Subcutaneous abdominal adipose tissue (tissue), 5 donors: ENCODE results near the gene OCA2.
"Not testable (repeated sequence)": the region's sequence is repeated elsewhere in the genome, so short reads cannot be mapped to it uniquely, and the experiment has no call there.

ENCODE experiments used
- H3K27ac ChIP-seq: one replicate; pipeline ENCODE4 v1.7.0; 2013; ENCODE audit warnings: low read depth, mild to moderate bottlenecking, inconsistent platforms, low read length, moderate library complexity
- H3K27me3 ChIP-seq, 5 donors: one replicate each; pipeline ENCODE4 v1.7.0; 2013; ENCODE audit warnings: low read length in 5 of 5, inconsistent platforms in 1 of 5; ENCODE audit not compliant: control insufficient read depth in 5 of 5, insufficient read depth in 4 of 5
- H3K36me3 ChIP-seq, 5 donors: one replicate each; pipeline ENCODE4 v1.7.0; 2013; ENCODE audit warnings: low read length in 5 of 5; ENCODE audit not compliant: control insufficient read depth in 5 of 5, insufficient read depth in 5 of 5
- H3K4me1 ChIP-seq, 5 donors: one replicate each; pipeline ENCODE4 v1.7.0; 2013; ENCODE audit warnings: low read length in 5 of 5, mild to moderate bottlenecking in 3 of 5, moderate library complexity in 1 of 5; ENCODE audit not compliant: control insufficient read depth in 5 of 5, insufficient read depth in 5 of 5
- H3K4me3 ChIP-seq, 5 donors: one replicate each; pipeline ENCODE4 v1.7.0; 2013; ENCODE audit warnings: low read length in 5 of 5, low read depth in 1 of 5
- H3K9ac ChIP-seq, 5 donors: one replicate each; pipeline ENCODE4 v1.7.0; 2013; ENCODE audit warnings: low read length in 5 of 5, mild to moderate bottlenecking in 4 of 5, moderate library complexity in 3 of 5
- H3K9me3 ChIP-seq, 5 donors: one replicate each; pipeline ENCODE4 v1.7.0; 2013; ENCODE audit warnings: low read length in 5 of 5; ENCODE audit not compliant: control insufficient read depth in 5 of 5
- donor health status: healthy.
- donor health status: healthy.
- donor health status: healthy.
- donor health status: healthy.
- donor health status: healthy.

Gene OCA2

GRCh38 chr15:27850981-27851857, 247.9 kb downstream of the OCA2 start:
- no peak overlapping the region for H3K9ac ChIP-seq
- H3K27ac ChIP-seq, result no peak overlapping the region
- H3K36me3 ChIP-seq, result no peaks in the 10 kb centered on the region
- H3K9me3 ChIP-seq, result peaks cover 0 to 45% (median 27%) of the 10 kb centered on the region in 5 donors
- no peaks in the 10 kb centered on the region for H3K27me3 ChIP-seq
- H3K4me1 ChIP-seq, result no peaks in the 10 kb centered on the region
- H3K4me3 ChIP-seq, result no peak overlapping the region

GRCh38 chr15:27850050-27850449, 249.1 kb downstream of the OCA2 start:
- Histone ChIP-seq H3K27ac (no peak overlapping the region), H3K9ac (no peak overlapping the region), H3K36me3 (no peaks in the 10 kb centered on the region), H3K27me3 (no peaks in the 10 kb centered on the region), H3K4me1 (no peaks in the 10 kb centered on the region), H3K9me3 (peaks cover 0 to 34% (median 24%) of the 10 kb centered on the region in 5 donors), H3K4me3 (no peak overlapping the region)

- not testable (repeated sequence) for H3K4me1 ChIP-seq, H3K27me3 ChIP-seq, H3K36me3 ChIP-seq, H3K27ac ChIP-seq, H3K9ac ChIP-seq, H3K4me3 ChIP-seq
- H3K9me3 ChIP-seq, result peaks cover 0 to 33% (median 20%) of the 10 kb centered on the region in 5 donors
Observed at GRCh38 chr15:27848936-27849335, 250.2 kb downstream of the OCA2 start.

GRCh38 chr15:27847775-27848710, 251.1 kb downstream of the OCA2 start:
- Histone ChIP-seq H3K4me1 (no peaks in the 10 kb centered on the region), H3K9me3 (peaks cover 0 to 33% (median 17%) of the 10 kb centered on the region in 5 donors), H3K36me3 (no peaks in the 10 kb centered on the region), H3K27me3 (no peaks in the 10 kb centered on the region), H3K27ac (no peak overlapping the region), H3K9ac (no peak overlapping the region), H3K4me3 (no peak overlapping the region)

GRCh38 chr15:27846722-27847395, 252.3 kb downstream of the OCA2 start:
- H3K36me3 ChIP-seq, result no peaks in the 10 kb centered on the region
- H3K27ac ChIP-seq, result no peak overlapping the region
- H3K27me3 ChIP-seq, result no peaks in the 10 kb centered on the region
- H3K9ac ChIP-seq, result no peak overlapping the region
- H3K4me1 ChIP-seq, result no peaks in the 10 kb centered on the region
- H3K9me3 ChIP-seq, result peaks cover 0 to 32% (median 16%) of the 10 kb centered on the region in 5 donors
- H3K4me3 ChIP-seq, result no peak overlapping the region

GRCh38 chr15:27845535-27846369, 253.4 kb downstream of the OCA2 start:
- Histone ChIP-seq H3K4me3 (no peak overlapping the region), H3K4me1 (no peaks in the 10 kb centered on the region)

GRCh38 chr15:27844018-27844666, 255.0 kb downstream of the OCA2 start:
- Histone ChIP-seq H3K27ac (no peak overlapping the region), H3K36me3 (no peaks in the 10 kb centered on the region), H3K9ac (no peak overlapping the region), H3K4me1 (no peaks in the 10 kb centered on the region), H3K9me3 (peaks cover 0 to 19% (median 12%) of the 10 kb centered on the region in 5 donors), H3K4me3 (no peak overlapping the region), H3K27me3 (no peaks in the 10 kb centered on the region)

More at GRCh38 chr15:27845535-27846369, 253.4 kb downstream of the OCA2 start:
- Histone ChIP-seq H3K36me3 (no peaks in the 10 kb centered on the region), H3K9me3 (peaks cover 0 to 24% (median 12%) of the 10 kb centered on the region in 5 donors), H3K27me3 (no peaks in the 10 kb centered on the region), H3K27ac (no peak overlapping the region), H3K9ac (no peak overlapping the region)

- Histone ChIP-seq H3K4me3 (no peak overlapping the region), H3K4me1 (no peaks in the 10 kb centered on the region), H3K27ac (no peak overlapping the region), H3K27me3 (no peaks in the 10 kb centered on the region), H3K36me3 (no peaks in the 10 kb centered on the region), H3K9ac (no peak overlapping the region), H3K9me3 (peaks cover 0 to 10% (median 4%) of the 10 kb centered on the region in 5 donors)
Observed at GRCh38 chr15:27843146-27843545, 256.0 kb downstream of the OCA2 start.

- Histone ChIP-seq H3K4me3 (no peak overlapping the region), H3K27ac (no peak overlapping the region), H3K9ac (no peak overlapping the region), H3K36me3 (no peaks in the 10 kb centered on the region), H3K27me3 (no peaks in the 10 kb centered on the region), H3K4me1 (no peaks in the 10 kb centered on the region), H3K9me3 (peaks cover 0 to 4% (median 0%) of the 10 kb centered on the region in 5 donors)
Observed at GRCh38 chr15:27842526-27842925, 256.6 kb downstream of the OCA2 start.
